MM.1S (cell line): Measurements from ENCODE around the gene CDC6.

Experiments
- CTCF ChIP-seq: fragments of 300-600 bp; sonication (generic); IDR thresholded peaks from 2 replicates; pipeline ENCODE4 v1.5.1; 2016; ENCODE audit warnings: antibody characterized with exemption, low read length, mixed read lengths
- EZH2 ChIP-seq: fragments of 300-600 bp; sonication (generic); optimal IDR thresholded peaks from 2 replicates; pipeline ENCODE3; 2017; ENCODE audit warnings: low read depth, mild to moderate bottlenecking, antibody characterized with exemption, low read length, mixed read lengths

- TF ChIP-seq EZH2, result no peak
- TF ChIP-seq CTCF, result no peak
Measured at GRCh38 chr17:40351359-40352236, 63.9 kb downstream of the CDC6 start.
